GM19452 (cell line): ENCODE measurements around the gene SLC12A8.

Experiments used
- ATAC-seq: cut with Tn5 transposase; IDR thresholded peaks from one replicate; pipeline ENCODE4 v1.9.1; 2021; ENCODE audit not compliant: unreplicated experiment

SLC12A8 gene

GRCh38 chr3:125154800-125155269, 57.7 kb downstream of the SLC12A8 start:
- ATAC-seq: no peak

- no peak for ATAC-seq
Observed at GRCh38 chr3:125154110-125154509, 58.4 kb downstream of the SLC12A8 start.

DNA sequence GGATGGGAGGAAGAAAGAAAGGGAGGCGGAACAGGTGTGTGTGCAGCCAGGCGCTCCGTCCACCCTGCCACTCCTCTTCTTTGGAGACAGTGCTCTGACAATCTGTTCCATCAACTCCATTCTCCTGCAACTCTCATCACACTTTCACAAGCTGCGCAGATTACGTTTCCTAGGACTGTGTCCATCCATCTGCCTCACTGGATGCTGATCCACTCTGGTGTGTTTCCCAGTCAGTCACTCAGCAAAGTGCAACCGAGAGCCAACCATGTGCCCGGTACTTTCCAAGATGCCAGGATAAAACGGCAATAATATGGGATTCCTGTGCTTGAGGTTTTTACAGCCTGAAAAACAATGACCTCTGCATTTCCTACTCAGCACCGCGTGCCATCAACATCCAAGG, 59.6 kb downstream of the SLC12A8 start:
- no peak for ATAC-seq

- no peak for ATAC-seq
Observed at GRCh38 chr3:125151916-125152315, 60.6 kb downstream of the SLC12A8 start.

DNA sequence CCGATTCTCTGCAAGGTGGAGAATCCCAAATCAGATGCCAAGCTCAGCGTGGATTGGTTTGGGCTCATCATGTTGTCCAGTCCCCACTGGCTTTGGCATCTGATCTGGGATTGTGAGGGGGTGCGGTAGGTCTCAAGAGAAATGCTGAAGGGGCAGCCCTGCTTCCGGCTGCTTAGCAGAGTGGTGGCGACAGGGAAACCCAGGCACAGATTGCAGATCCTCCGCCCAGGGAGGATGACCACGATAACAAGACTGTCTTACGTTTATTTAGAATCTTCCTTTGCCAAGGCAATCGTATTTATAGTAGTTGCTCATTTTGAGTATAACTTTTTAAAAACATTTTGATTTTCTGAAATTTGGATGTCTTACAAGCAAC, 61.1 kb downstream of the SLC12A8 start:
- ATAC-seq: no peak

DNA sequence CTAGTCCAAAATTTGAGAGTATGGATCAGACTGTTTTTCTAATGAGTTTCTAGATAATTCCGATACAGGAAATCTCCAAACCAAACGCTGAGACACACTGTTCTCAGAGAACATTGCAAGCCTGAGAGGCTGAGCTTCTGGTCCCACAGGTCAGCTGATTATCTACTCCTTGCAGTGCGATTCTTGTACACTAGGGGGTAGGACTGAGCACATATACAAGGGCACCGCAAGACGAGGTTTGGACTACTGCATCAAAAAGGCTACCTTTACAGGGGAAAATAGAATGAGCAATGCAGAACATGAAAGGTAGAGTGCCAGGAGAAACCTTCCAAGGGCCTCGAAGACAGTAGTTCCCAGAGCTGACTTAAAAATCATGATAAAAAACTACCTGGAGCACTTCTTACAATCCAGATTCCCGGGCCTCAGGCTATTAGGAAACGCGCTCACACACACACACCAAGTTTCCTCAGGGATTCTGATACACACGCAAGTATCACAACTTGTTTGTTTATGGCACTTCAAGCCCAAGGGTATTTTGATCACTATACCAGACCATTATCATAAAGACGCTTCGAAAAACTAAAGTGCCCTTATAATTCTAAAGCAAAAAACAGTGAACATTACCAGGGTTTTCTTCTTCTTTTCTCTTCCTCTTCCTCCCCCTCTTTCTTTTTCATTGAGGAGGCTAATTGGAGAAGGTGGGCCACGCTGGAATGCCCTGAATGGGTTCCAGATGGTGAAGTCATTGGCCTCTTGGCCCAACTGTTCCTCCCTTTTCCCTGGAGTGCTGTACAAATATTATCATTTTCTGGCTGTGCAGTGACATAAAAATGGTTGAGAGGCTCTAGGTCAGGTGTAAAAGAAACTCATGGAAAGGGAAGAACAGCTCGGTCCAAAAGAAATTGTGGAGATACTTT, 61.8 kb downstream of the SLC12A8 start:
- ATAC-seq: no peak

DNA sequence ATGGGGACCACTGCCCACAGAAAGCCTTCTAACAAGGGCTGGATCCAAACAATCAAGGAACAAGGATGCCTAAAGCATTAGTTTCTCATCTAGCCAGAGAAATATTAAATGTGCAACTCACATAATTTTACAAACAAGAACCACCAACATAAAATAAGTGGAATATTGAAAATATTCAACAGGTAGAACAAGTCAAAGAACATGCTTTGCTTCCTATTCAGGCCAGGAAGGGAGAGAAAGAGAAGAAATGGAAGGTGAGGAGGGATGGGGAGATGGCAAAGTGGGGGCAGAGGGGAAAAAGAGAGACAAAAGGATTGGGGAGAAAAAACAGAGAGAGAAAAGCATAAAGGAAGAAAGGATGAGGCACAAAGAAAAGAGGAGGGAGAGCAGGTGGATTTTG, 63.1 kb downstream of the SLC12A8 start:
- ATAC-seq: no peak

GRCh38 chr3:125148836-125149235, 63.7 kb downstream of the SLC12A8 start:
- ATAC-seq: no peak

GRCh38 chr3:125148016-125148812, 64.3 kb downstream of the SLC12A8 start:
- no peak for ATAC-seq

- peak; percentile 8 for ATAC-seq
Observed at GRCh38 chr3:125147491-125147820, 65.1 kb downstream of the SLC12A8 start.

GRCh38 chr3:125146626-125147490, 65.7 kb downstream of the SLC12A8 start:
- ATAC-seq: peak; percentile 42

GRCh38 chr3:125145751-125146475, 66.6 kb downstream of the SLC12A8 start:
- no peak for ATAC-seq

DNA sequence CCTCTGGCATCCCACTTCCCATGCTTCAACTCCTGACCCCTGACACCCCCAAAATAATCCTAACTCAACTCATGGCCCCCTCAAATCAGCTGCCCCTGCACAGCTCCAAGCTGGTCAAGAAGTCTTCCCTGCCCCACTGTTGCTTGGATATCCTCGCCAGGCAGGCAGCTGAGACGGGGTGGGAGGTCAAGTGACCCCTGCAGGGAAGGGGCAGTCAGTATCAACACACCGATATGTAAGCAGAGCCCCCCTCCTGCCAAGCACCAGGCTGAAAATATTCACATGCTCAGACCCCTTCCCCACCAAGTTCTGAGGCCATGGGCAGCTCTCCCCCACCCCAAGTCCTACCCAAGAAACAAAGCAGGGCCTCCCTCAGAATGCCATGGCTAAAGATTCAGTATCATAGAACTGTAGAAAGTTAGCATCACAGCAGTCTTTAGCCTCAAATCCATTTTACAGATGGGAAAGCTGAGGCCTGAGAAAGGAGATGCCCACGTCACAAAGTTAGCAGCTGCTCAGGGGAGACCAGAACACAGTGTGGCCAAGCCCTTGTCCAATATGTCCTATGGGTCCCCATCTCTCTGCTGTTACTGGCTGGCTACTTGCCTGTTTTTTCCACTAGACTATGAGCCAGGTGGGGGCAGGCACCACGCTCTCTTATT, 67.8 kb downstream of the SLC12A8 start:
- no peak for ATAC-seq

DNA sequence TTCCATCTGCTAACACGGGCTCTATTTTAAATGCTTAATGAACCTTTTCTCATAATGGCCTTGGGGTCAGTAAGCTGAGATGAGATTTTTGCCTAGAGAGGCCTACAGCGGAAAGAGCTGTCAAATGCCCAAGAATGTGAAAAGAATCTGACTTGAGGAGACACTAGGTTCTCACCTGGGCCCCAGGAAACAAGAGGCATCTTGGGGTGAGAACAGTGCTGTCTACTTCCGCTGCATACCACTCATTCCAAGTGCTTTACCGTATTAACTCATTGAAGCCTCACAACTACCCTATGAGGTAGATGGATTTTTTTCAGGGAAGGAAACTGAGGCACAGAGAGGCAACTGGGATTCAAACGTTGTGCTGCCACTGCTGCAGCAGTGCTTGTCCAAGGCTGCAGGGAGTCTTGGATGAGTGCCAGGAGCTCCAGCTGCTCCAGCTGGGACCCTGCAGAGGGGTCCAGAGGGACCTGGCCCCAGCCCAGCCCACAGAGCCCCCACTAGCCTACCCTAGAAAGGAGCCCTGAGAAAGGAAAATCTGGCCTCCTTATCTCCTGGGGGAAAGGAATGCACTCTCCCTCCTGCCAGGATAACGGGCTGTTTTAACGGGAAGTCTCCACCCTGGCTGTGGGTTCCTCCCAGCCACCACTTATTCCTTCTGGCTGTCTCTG, 68.4 kb downstream of the SLC12A8 start:
- ATAC-seq: no peak

- no peak for ATAC-seq
Observed at GRCh38 chr3:125143538-125143937, 69.0 kb downstream of the SLC12A8 start.

- ATAC-seq: no peak
Observed at GRCh38 chr3:125142940-125143339, 69.6 kb downstream of the SLC12A8 start.

- no peak for ATAC-seq
Observed at GRCh38 chr3:125142420-125142778, 70.1 kb downstream of the SLC12A8 start.

DNA sequence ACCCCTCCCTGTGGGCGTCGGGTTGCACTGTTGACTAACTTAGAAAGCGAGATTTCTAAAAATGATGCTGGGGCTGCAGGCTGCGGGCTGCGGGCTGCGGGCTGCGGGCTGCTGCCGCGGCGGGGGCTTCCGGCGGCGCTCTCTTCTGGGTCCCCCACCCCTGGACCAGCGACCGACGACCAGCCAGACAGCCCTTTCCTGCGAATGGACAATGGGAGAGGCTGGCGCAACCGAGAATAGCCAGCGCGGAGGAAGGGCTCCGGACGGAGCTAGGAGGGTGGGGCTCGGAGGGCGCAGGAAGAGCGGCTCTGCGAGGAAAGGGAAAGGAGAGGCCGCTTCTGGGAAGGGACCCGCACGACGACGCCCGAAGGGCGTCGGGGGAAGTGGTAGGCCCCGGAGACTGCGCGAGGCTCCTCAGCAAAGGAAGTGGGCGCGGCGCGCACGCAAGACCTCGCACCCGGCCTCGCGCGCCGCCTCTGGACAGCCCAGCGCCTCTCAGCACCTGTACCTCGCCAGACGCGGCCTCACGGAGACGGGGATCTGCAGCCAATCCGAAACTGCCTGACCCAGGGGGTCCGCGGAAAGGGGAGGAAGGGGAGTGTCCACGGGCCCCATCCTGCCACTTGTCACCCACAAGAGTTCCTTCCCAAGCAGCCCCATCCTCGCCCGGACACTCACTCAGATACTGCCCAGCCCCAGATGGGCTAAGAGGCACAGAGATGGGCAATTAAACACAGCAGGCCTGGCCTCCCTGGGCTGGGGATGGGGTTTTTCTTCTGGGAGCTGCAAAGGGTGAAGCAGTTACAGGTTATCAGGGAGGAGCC, 70.7 kb downstream of the SLC12A8 start:
- peak; percentile 62 for ATAC-seq
